ENCODE results near the gene CARMIL1.

DNA sequence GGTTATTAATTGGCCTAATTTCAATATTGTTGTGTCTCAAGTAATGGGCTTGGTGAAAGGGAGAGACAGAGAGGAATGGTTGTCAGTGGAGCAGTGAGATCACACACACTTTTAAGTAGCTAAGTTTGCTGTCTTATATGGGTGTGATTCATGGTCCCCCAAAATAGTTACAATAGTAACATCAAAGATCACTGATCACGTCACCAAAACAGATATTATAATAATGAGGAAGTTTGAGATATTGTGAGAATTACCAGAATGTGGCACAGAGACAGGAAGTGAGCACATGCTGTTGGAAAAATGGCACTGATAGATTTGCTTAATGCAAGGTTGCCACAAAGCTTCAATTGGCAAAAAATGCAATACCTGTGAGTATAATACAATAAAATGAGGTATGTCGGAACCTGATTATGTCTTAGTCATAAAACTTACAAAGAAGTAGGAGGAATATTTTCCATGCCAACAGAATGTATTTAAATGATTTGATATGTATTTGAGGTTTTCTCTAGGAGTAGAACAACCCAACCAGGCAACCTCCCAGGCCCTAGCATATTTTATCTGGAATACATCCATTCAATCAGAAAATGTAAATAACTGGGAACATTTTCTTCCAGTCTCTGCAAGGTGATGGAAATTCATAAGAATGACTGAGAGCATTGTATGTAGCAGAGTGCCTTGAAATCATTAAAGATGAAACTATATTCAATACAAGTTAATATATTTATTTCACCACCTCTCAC, 167.8 kb downstream of the CARMIL1 start:
- TF ChIP-seq POLR2A (IDR thresholded peaks at IDR 0.05) (no peak), CTCF (IDR thresholded peaks at IDR 0.05) (no peak), POLR2AphosphoS5 (IDR thresholded peaks at IDR 0.05) (no peak)

Data from breast epithelium (tissue), 3 donors.